NCI-H187 (cell line): ENCODE measurements around the gene RELN.
A peak's percentile ranks its signal among the peaks of the same experiment; 100 is the strongest.

ENCODE experiments used
- DNase-seq, 2 experiments: peaks; one replicate each; lab custom pipeline; 2025; lab: John Stamatoyannopoulos, UW

RELN gene

DNA sequence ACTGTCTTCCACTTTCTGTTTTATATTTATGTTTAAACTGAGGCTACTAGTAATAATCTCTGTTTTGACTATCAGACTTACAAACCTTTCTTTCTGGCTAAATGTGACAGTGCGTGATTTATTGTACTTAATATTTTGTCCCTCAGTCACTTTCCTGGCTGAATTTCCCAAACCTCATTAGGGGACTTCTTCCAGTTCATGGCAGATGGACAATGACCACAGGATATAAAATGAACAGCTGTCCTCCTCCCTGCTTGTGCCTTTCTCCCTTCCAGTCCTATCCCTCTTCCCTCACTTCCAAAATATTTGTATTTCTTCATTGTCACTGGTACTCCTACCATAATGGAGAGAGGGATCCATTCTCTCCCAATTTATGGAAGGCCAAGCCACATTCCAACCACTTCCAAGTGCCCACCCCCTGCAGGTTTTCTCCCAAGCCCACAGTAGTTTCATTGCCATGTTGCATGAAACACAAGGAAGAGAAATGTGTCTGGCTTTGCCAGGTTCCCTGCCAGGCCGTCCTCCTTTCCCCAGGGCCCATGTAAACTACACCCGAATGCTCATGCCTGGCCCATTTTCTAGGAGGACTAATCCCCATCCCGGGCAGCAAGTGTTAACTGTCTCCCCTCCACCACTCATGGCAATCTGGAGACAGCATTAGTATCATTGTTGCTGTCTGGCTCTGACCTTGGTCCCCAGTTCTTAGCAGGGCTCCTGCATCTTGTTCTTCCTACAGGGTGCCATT is 273.9 kb downstream of the RELN start:
- DNase-seq, result no peak

DNA sequence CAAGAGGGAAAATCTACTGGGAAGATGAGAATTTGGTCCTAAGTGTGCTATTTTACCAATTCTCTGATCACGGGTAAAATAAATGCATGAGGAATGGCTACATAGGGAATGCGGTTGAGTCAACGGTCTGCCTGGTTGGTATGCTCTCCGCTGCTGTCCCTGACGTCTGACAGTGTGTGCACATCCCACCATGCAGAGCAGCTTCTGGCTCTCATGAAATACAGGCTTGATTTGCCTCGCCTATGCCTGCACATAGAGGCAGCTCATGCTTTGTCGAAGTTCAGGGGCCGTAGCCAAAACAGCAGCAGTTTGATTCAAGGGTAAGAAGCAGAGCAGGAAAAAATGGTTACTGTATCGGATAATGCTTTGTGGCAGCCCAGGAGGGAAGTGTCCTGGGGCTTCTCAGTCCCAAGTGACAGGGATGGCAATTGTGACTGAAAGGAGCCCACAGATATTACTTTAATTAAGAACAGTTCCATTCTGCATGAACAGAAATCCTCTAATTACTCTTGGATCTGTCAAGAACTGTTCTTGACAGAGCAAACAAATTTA is 275.0 kb downstream of the RELN start:
- no peak for DNase-seq

DNA sequence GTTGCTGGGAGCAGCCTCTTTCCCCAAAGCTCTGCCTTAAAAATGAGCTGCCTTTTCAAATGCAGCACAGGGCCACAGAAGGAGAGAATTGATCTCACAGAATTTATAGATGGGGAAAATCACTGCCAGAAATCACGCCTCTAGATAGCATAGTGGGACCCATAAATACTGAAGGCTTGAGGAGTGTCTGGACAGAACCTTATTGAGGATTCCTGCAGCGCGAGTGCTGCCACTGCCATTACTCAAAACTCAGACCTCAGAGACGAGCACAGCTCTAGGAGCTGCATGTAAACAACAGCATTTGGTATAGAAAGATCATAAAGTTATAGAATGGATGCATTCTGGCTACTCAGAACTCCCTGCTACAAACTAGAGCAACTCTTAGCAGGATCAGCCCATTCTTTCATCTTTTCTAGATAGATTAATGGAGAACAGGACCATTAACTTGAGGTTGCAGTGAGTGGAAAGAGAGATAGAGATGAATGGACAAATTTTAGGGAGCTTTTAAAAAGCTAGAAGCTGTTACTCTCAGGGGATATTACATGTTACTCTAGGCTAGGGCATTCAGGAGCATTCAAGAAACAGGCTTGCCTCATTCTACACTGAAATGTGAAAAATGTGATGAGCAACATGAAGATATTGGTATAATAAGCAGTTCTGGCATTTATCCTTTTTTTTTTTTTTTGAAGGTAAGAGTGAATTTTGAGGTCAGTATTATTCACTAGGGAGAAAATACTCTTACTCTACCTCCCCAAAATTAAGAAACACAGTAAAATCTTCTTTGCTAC is 276.3 kb downstream of the RELN start:
- no peak for DNase-seq

DNA sequence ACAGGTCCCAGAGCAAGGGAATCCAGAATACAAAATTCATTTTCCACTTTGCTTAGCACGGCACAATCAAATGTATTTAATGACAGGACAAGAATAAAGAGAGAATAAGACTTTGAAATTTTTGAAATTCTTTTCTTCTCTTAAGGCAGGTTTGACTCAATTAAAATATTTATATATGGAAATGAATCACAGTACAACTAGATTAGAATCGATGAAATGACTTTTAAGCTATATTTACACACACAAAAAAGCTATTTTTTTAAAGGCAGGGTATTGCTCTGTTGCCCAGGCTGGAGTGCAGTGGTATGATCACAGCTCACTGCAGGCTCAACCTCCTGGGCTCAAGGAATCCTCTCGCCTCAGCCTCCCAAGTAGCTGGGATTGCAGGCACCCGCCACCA is 278.0 kb downstream of the RELN start:
- DNase-seq, result no peak

DNA sequence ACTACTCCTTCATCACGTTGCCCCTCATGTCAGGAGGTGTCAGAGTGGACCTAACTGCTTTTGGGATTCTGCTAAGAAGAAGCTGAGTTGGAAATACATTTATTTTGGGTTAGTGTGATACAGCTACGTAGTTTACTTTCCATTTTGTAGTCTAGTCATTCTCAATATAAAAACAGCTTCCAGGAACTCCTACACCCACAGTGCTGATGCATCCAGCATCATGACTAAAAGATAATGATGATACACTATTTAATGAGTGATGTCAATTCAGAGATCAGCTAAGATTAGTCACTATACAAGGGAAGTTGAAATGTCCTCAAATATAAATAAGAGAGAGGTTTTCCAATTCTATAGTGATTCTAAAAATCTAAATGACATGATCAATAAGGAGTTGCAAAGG is 279.2 kb downstream of the RELN start:
- DNase-seq, result no peak

DNA sequence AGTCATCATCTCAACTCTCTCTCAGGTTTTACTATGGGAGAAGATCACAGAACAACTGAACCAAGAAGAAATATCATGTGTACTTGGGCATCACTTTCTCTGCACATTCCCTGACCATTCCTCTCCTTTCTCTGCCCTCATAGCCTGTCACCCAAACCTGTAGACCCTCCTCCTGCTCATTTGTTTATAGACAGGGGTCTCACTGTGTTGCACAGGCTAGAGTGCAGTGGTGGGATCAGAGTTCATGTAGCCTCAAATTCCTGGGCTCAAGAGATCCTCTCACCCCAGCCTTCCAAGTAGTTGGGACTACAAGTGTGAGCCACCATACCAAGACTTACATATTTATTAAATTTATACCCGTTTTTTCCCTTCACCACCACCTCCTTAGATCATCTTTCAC is 282.7 kb downstream of the RELN start:
- no peak for DNase-seq

DNA sequence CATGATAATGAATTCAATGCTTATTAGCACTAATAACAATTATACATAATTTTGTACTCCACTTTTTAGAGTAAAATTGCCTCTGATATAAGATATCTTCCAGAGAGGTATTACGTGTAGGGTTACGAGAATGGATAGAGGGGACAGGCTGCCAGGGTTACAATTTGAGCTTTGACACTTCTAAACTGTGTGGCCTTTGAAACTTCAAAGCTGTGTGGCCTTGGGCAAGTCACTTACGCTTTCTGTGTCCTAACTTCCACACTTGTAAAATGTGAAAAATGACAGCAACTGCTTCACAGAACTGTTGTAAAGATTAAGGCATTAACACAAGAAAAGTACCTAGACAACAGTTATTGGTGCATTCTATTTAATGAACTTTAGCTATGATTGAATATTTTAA is 283.9 kb downstream of the RELN start:
- DNase-seq, result no peak

DNA sequence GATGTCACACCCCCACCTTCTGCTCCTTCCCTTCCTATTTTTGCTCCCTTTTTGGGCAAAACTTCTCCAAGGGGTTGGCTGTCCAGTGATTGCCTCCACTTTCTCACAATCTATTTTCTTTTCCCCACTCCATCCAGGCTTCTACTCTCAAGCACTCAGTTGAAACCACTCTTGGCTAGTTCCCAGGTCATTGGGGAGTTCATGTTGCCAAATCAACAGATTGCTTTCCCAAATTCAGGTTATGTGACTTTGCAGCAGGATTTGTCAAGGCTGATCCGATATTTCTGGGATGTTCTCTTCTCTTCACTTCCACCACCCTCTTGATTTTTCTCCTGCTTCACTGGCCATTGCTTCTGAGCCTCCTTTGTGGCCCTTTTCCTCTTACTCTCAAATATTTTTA is 284.8 kb downstream of the RELN start:
- no peak for DNase-seq

DNA sequence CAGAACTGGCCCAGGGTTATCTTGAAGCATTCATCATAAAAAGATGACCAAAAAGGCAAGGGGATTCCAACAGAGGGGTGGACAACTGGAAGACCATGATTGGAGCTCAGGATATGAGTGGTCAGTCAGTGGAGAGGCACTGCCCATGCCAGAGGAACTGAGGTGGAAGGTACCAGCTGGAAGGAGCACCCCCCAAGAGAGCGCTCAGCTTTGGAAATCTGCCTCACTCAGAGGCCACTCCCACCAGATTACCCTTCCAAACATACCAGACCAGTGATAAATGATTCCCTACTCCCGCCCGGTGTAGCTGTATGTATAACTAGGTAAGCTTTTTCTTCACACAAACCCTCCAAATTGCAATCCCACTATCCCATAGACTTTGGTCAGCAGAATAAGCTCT is 286.5 kb downstream of the RELN start:
- no peak for DNase-seq

DNA sequence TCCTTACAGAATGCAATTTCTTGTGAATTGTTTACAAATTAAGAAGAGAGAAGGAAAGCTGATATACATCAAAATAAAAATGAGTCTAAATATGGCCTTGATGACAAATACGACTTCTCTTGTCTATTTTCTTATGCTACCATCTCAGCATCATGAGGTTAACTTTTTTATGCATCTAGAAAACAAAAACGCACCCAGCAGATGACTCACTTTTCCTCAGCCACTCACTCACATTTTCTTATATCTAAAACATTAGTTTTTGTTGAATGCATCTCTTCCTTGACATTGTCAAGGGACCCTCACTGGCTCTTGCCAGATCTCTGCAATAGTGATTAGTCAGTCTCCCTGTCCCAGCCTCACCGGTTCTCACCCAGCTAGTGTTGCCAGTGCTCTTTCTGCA is 287.0 kb downstream of the RELN start:
- no peak for DNase-seq

DNA sequence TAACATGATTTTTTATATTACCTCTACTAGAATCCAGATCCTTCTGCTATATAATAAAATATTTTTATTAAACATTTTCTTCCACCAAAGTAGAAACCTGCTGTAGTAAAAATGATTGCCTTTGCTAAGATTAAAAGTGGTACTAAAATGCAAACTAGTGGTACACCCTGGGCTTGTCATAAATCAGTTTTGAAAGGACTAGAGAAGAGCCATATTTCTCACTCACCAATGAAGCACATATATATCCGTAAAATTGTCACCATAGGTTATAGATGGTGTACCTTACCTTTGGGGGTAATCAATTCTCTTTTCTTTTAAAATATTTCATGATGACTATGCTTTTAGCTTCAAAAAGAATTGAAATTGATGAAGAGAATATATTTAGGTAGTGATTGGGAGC is 290.4 kb downstream of the RELN start:
- DNase-seq, result no peak

DNA sequence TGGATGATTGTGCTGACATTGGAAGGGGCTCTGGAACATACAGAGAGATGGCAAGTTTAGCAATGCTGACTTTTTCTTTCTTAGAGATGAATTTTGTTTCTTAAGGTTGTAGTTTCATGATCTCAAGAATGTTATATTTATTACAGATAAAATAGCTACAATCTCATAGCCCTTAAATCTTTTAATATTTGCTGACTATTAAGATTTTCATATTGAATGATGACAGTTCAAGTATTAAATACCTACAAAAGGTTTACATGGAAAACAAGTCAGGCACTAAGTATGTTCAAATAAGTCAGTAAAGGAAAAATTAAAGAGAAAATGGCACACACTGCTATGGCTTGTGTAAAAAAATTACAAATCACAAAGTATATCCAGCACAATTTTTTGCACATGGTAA is 291.4 kb downstream of the RELN start:
- DNase-seq, result no peak

DNA sequence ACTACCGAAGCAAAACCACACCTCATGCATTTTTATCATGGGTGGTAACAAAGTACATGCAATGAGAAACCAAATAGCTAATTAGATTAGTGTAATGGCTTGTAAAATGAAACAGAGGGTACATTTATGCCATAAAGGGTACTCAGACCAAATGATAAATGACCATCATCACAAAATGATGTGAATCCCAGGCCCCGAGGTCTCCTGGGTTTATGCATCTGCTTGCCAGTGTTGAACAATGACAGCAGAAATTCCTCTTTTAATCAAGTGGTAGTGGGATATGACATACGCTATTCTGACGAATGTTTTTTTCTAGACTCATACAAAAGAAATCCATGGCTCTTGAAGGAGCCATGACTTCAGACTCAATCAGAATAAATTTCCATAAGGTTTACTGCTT is 293.9 kb downstream of the RELN start:
- no peak for DNase-seq

DNA sequence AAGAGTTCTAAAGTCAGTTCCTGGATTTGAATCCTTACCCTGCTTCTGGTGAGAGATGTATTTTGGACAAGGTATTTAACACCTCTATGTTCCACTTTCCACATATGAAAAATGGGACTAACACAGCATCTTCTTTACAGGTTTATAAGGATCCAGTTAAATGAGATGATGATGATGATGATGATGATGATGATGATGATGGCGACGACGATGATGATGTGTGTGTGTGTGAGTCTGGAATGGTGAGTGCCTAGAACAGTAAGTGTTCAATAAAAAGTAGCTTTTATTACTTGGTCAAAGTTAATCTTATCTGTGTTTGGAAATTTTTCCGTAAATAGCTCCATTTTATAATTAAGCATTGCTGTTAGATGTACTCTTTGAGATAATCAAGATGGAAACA is 295.2 kb downstream of the RELN start:
- no peak for DNase-seq

DNA sequence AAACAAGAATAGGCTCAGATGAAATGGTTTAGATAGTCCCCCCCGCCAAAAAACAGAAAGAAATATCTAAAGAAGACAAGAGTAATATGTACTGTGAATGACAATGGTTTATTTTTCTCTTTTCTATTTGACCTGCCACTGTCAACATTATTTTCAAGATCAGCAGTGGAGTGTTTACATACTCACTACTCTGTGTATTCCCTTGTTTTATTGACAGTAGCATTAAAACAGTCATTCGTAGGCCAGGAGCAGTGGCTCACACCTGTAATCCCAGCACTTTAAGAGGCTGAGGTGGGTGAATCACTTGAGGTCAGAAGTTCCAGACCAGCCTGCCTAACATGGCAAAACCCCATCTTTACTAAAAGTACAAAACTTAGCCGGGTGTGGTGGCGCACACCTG is 298.2 kb downstream of the RELN start:
- DNase-seq, result no peak

DNA sequence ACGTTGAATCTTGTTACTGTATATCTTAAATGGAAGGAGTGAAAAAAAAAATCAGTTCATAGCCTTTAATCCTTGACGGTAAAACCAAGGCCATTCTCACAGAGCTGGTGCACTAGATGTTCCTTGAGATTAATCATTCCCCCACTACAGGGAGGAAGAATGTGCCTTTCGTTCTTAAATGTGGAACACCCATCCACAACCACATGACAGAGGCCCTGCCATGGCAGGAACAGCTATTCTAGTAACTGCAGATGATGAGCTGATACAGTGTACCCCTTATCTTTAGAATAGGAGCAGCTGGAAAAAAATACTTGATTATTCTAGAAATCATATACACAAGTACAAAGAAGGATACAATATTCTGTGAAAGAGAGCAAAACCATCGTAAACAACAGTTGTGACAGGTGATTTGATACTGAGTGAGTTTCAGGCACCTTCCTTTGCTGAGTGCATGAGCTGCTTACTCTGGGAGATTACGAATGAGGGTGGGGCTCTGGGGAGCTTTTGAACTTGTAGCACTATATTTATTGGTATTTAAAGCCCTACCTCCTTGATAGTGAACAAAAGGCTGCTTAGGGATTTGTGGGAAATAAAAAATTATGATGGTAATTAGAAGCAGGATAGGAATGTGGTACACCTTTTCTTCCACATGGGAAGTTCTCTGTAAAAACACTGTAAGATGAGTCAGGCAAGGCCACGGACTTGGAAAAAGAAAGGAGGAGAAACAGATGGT is 299.1 kb downstream of the RELN start:
- DNase-seq, result peak in 1 of 2 experiments; percentile 5

DNA sequence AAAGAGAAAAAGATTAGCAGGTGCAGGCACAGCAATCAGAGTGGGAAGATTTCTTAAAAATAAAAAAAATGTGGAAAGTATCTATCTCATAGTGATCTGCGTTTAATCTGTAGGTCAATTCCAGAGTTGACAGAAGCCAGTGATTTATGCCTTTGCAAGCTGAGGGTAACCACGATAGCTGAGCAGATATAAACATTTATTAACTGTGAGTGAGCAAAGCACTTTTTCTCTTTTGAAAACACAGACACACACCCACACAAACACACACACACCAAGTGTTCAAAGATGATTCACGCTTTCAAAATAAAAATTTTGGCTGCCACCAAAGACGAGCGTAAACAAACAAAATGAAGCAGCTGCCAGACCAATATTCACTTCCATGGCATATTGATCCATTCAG is 300.2 kb downstream of the RELN start:
- no peak for DNase-seq

DNA sequence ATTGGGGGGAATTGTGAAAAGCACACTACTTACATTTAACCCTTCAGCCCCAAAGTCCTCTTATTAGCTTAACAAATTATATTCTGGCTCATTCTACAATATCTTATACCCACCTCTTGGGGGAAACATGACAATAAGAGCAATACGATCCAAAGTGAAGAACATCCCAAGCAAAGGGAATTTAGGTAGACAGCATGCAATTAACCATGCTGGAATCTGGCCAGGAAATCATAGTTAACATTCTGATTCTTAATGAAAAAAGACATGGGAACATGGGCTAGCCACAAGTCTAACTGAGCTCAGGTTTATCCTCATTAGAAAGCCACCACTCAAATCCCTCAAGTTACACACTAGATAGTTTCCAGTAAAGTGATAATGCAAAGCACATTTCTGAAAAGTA is 301.5 kb downstream of the RELN start:
- no peak for DNase-seq

DNA sequence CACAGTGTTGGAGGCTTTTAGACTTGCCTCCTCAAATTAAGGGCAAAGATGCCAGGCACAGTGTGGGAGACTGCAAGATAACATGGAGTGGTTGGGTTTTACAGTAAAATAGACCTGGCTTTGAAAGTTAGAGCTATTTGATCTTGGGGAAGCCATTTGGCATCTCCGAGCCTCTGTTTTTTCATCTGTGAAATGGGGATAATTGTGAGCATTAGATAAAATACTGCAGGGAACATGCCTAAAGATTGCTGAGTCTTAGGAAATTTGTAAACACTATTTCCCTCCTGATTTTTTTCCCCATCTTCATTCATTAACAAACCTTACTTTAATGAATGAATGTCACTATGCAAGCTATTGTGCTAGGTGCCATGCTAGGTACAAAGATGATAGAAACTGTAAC is 302.2 kb downstream of the RELN start:
- no peak for DNase-seq

DNA sequence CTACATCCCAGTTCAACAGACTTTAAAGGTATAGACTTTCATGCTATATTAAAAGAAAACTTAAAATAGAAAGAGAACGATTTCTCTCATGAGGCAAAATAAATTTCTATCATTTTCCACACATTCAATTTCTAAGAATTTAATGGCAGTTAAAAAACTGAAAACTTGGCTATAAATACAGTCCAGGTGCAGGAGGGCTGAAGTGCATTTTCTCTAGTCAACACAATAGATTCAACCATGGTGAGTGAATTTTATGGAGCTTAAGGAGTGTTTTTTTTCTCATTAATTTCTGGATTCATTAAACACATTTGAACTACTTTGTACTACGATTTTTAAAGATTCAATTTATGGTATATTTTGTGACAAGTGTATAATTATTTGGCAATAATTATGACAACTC is 302.7 kb downstream of the RELN start:
- DNase-seq, result no peak

DNA sequence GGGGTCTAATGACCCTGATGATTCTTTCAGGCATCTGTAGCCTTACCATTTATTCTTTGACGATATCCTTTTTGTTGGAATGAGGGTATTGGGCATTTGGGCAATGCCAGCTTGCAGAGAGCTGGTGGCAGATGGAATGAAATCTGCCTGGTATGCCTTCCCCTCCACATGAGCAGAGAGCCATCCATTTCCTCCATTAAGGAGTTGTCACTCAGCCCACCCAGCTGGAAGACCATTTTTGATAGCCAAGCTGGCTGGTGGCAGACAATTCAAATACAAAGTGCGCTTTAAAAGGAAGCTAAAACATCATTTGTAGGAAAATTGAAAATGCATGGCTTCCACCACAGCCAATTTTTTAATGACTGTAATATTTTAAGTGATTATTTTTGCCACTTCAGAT is 303.4 kb downstream of the RELN start:
- no peak for DNase-seq

DNA sequence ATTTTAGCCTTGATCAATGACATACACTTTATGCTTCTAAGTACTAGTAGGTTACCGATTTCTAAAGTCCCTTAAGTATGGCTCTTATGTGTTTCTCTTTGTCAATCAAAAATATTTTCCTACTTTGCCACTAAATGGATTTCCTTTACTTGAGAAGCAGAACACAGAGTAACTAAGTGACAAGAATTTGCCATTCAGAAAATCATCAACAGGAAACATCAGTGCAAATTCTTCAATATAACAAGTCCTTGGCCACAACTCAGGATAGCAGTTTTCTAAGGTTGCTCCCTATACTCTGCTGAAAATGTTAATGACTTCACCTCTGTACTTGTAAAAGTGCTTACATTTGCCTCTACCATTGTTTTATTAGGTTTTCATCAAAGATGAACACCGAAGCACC is 303.8 kb downstream of the RELN start:
- DNase-seq, result no peak

DNA sequence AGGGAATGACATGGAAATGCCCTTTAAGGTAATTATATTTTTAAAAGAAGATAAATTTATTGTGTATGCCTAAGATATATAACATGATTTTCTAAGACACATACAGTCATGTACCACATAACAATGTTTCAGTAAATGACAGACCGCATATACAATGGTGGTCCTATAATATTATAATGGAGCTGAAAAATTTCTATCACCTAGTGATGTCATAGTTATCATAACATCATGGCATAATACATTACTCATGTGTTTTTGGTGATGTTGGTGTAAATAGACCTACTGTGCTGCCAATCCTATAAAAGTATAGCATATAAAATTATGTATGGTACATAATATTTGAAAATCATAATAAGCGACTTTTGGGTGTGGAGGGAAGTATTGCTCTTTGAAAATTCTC is 306.1 kb downstream of the RELN start:
- no peak for DNase-seq
